SK-N-SH (cell line): ENCODE data around the gene MUC2.

ENCODE experiments used
- ELF1 ChIP-seq: IDR thresholded peaks from 2 replicates; pipeline ENCODE4 v1.4.0; 2012
- EP300 ChIP-seq, 2 experiments: IDR thresholded peaks; 2 replicates each; pipeline versions ENCODE4 v1.4.0 to v1.6.1; 2012; ENCODE audit warnings: borderline replicate concordance in 1 of 2, low read depth in 1 of 2, low read length in 1 of 2
- GABPA ChIP-seq: IDR thresholded peaks from 2 replicates; pipeline ENCODE4 v1.4.0; 2012; ENCODE audit warnings: low read depth, mild to moderate bottlenecking
- GATA2 ChIP-seq: sonication (generic); formaldehyde crosslinking; IDR thresholded peaks from 2 replicates; pipeline ENCODE4 v1.5.0; 2020; ENCODE audit warnings: mild to moderate bottlenecking, missing genetic modification reagents
- MEF2A ChIP-seq: IDR thresholded peaks from 2 replicates; pipeline ENCODE4 v1.4.0; 2012; ENCODE audit warnings: low read depth, borderline replicate concordance
- POLR2AphosphoS5 ChIP-seq: IDR thresholded peaks from 2 replicates; pipeline ENCODE4 v1.6.1; 2012; ENCODE audit warnings: low read depth, low read length
- RAD21 ChIP-seq: IDR thresholded peaks from 2 replicates; pipeline ENCODE4 v1.6.1; 2012; ENCODE audit warnings: mild to moderate bottlenecking, low read length
- TAF1 ChIP-seq: IDR thresholded peaks from 2 replicates; pipeline ENCODE4 v1.6.1; 2012; ENCODE audit warnings: low read depth, mild to moderate bottlenecking, low read length, moderate library complexity, borderline replicate concordance
- YY1 ChIP-seq: IDR thresholded peaks from 2 replicates; pipeline ENCODE4 v1.4.0; 2012; ENCODE audit warnings: low read depth, mild to moderate bottlenecking
- TF ChIP-seq, protein P1 (sequence below): IDR thresholded peaks from 2 replicates; pipeline ENCODE4 v1.4.0; 2012; ENCODE audit warnings: low read depth
- TF ChIP-seq, protein P2 (sequence below): fragments of 200-600 bp; sonication (generic); IDR thresholded peaks from 2 replicates; pipeline ENCODE4 v1.6.1; 2017; ENCODE audit warnings: antibody characterized with exemption, mild to moderate bottlenecking, moderate library complexity
- TF ChIP-seq, protein P3 (sequence below): IDR thresholded peaks from 2 replicates; pipeline ENCODE4 v1.6.1; 2012; ENCODE audit warnings: mild to moderate bottlenecking, low read depth, low read length, moderate library complexity
- TF ChIP-seq, protein P4 (sequence below): fragments of 150-350 bp; IDR thresholded peaks from 2 replicates; pipeline ENCODE4 v1.6.1; 2017; ENCODE audit warnings: antibody characterized with exemption, low read length, low read depth, borderline replicate concordance

DNA sequence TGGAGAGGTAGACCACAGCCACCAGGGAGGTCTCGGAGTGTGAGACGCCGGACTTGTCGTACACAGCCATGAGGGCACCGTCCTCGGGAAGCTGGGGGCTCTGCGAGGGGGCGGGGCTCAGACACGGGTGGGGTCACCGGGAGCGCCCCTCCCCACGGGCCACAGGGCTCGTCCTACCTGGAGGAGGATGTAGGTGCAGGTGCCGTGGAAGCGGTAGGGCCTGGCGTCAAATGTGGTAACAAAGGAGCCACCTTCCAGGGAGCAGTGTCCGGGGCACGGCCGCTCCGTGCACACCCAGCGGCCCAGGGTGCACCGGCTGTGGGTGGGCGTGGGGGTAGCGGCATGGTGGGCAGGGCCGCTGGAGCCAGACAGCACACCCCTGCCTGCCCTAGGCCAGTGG, 45.6 kb upstream of the MUC2 start:
- TF ChIP-seq ELF1 (no peak), POLR2AphosphoS5 (no peak), GATA2 (CRISPR knock-in tag) (no peak), TAF1 (no peak), EP300 (IDR thresholded peaks at IDR 0.05; ENCODE audit: borderline replicate concordance in 1 of 2, low read depth in 1 of 2, low read length in 1 of 2) (no peak), RAD21 (no peak), YY1 (no peak), GABPA (no peak), MEF2A (no peak)
- TF ChIP-seq, protein P1, sequence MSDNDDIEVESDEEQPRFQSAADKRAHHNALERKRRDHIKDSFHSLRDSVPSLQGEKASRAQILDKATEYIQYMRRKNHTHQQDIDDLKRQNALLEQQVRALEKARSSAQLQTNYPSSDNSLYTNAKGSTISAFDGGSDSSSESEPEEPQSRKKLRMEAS = no peak
- TF ChIP-seq, protein P2, sequence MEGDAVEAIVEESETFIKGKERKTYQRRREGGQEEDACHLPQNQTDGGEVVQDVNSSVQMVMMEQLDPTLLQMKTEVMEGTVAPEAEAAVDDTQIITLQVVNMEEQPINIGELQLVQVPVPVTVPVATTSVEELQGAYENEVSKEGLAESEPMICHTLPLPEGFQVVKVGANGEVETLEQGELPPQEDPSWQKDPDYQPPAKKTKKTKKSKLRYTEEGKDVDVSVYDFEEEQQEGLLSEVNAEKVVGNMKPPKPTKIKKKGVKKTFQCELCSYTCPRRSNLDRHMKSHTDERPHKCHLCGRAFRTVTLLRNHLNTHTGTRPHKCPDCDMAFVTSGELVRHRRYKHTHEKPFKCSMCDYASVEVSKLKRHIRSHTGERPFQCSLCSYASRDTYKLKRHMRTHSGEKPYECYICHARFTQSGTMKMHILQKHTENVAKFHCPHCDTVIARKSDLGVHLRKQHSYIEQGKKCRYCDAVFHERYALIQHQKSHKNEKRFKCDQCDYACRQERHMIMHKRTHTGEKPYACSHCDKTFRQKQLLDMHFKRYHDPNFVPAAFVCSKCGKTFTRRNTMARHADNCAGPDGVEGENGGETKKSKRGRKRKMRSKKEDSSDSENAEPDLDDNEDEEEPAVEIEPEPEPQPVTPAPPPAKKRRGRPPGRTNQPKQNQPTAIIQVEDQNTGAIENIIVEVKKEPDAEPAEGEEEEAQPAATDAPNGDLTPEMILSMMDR = no peak
- TF ChIP-seq, protein P3, sequence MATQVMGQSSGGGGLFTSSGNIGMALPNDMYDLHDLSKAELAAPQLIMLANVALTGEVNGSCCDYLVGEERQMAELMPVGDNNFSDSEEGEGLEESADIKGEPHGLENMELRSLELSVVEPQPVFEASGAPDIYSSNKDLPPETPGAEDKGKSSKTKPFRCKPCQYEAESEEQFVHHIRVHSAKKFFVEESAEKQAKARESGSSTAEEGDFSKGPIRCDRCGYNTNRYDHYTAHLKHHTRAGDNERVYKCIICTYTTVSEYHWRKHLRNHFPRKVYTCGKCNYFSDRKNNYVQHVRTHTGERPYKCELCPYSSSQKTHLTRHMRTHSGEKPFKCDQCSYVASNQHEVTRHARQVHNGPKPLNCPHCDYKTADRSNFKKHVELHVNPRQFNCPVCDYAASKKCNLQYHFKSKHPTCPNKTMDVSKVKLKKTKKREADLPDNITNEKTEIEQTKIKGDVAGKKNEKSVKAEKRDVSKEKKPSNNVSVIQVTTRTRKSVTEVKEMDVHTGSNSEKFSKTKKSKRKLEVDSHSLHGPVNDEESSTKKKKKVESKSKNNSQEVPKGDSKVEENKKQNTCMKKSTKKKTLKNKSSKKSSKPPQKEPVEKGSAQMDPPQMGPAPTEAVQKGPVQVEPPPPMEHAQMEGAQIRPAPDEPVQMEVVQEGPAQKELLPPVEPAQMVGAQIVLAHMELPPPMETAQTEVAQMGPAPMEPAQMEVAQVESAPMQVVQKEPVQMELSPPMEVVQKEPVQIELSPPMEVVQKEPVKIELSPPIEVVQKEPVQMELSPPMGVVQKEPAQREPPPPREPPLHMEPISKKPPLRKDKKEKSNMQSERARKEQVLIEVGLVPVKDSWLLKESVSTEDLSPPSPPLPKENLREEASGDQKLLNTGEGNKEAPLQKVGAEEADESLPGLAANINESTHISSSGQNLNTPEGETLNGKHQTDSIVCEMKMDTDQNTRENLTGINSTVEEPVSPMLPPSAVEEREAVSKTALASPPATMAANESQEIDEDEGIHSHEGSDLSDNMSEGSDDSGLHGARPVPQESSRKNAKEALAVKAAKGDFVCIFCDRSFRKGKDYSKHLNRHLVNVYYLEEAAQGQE = no peak
- TF ChIP-seq, protein P4, sequence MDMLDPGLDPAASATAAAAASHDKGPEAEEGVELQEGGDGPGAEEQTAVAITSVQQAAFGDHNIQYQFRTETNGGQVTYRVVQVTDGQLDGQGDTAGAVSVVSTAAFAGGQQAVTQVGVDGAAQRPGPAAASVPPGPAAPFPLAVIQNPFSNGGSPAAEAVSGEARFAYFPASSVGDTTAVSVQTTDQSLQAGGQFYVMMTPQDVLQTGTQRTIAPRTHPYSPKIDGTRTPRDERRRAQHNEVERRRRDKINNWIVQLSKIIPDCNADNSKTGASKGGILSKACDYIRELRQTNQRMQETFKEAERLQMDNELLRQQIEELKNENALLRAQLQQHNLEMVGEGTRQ = no peak
